Measurements from ENCODE around the gene PURB.

GRCh38 chr7:44914992-44915607 is 29.8 kb upstream of the PURB start:
- TF ChIP-seq CTCF (IDR thresholded peaks at IDR 0.05 in 4 of 5, conservative IDR thresholded peaks at IDR 0.05 in 1 of 5), result no peak
- no peak for TF ChIP-seq POLR2A (IDR thresholded peaks at IDR 0.05)

Data from gastrocnemius medialis (tissue), 4 donors.